Neural progenitor cell (in vitro differentiated cells): ENCODE results near the gene TPT1. TPM values are rescaled to one million over a fixed set of nuclear protein-coding genes. Genes with fewer than 3 reads are reported as not detected.

Experiments
- DNase-seq: peaks from one replicate; pipeline ENCODE4 v3.0.0-alpha.2; 2016; ENCODE audit warnings: low spot score
- H2AFZ ChIP-seq: fragments of 200-600 bp; sonication (generic); replicated peaks from 2 replicates; pipeline ENCODE4 v1.6.1; 2016; ENCODE audit warnings: antibody characterized with exemption
- H3F3A ChIP-seq: fragments of 200-600 bp; sonication (generic); 2 replicates; pipeline ENCODE4 v1.6.1; 2016; ENCODE audit warnings: antibody characterized with exemption, low read depth
- H3K27ac ChIP-seq: fragments of 200-600 bp; sonication (generic); 2 replicates; pipeline ENCODE4 v1.5.1; 2016; ENCODE audit warnings: mild to moderate bottlenecking
- H3K27me3 ChIP-seq: fragments of 200-600 bp; sonication (generic); 2 replicates; pipeline ENCODE4 v1.6.1; 2016; ENCODE audit warnings: mild to moderate bottlenecking, moderate library complexity
- H3K36me3 ChIP-seq: fragments of 200-600 bp; sonication (generic); 2 replicates; pipeline ENCODE4 v1.5.1; 2016
- H3K4me1 ChIP-seq: fragments of 200-600 bp; sonication (generic); 2 replicates; pipeline ENCODE4 v1.6.1; 2016; ENCODE audit warnings: mixed run types
- H3K4me2 ChIP-seq: fragments of 200-600 bp; sonication (generic); 2 replicates; pipeline ENCODE4 v1.6.1; 2016
- H3K4me3 ChIP-seq: fragments of 200-600 bp; sonication (generic); 2 replicates; pipeline ENCODE4 v1.5.1; 2016
- H3K79me2 ChIP-seq: fragments of 200-600 bp; sonication (generic); 2 replicates; pipeline ENCODE4 v1.6.1; 2016; ENCODE audit warnings: low read depth
- H3K9ac ChIP-seq: fragments of 200-600 bp; sonication (generic); 2 replicates; pipeline ENCODE4 v1.6.1; 2016
- H3K9me3 ChIP-seq: fragments of 200-600 bp; sonication (generic); 2 replicates; pipeline ENCODE4 v1.5.1; 2016; ENCODE audit warnings: low read depth
- H4K20me1 ChIP-seq: fragments of 200-600 bp; sonication (generic); 2 replicates; pipeline ENCODE4 v1.6.1; 2016; ENCODE audit warnings: low read depth
- H3K27ac Mint-ChIP-seq: 3 replicates; pipeline ENCODE4 v1.8.0; 2021; ENCODE audit warnings: mixed read lengths
- H3K27me3 Mint-ChIP-seq: 2 replicates; pipeline ENCODE4 v1.8.0; 2022; ENCODE audit warnings: low read depth, mild to moderate bottlenecking, inconsistent platforms, moderate library complexity, mixed read lengths; ENCODE audit not compliant: insufficient read depth
- H3K36me3 Mint-ChIP-seq: 3 replicates; pipeline ENCODE4 v1.8.0; 2021; ENCODE audit warnings: mixed read lengths
- H3K4me1 Mint-ChIP-seq: 3 replicates; pipeline ENCODE4 v1.8.0; 2021; ENCODE audit warnings: mixed read lengths
- H3K4me3 Mint-ChIP-seq: 3 replicates; pipeline ENCODE4 v1.8.0; 2021; ENCODE audit warnings: mild to moderate bottlenecking, moderate library complexity, mixed read lengths
- H3K9me3 Mint-ChIP-seq: 3 replicates; pipeline ENCODE4 v1.8.0; 2020; ENCODE audit warnings: mixed read lengths
- EZH2 ChIP-seq: fragments of 200-600 bp; sonication (generic); IDR thresholded peaks from 2 replicates; pipeline ENCODE4 v1.6.1; 2017; ENCODE audit warnings: antibody characterized with exemption, mild to moderate bottlenecking, moderate library complexity
- EZH2phosphoT487 ChIP-seq: fragments of 200-600 bp; sonication (generic); IDR thresholded peaks from 2 replicates; pipeline ENCODE4 v1.6.1; 2017; ENCODE audit warnings: antibody characterized with exemption
- total RNA-seq: library from RNA; depleted of rRNA; stranded (reverse); fragments of >200 nt; gene quantifications from 2 replicates; pipeline ENCODE4 v1.2.3, GENCODE V29; 2015; ENCODE audit warnings: low replicate concordance
- TF ChIP-seq, protein P1 (sequence below): fragments of 200-600 bp; sonication (generic); IDR thresholded peaks from 2 replicates; pipeline ENCODE4 v1.5.1; 2017; ENCODE audit warnings: antibody characterized with exemption, mild to moderate bottlenecking

Gene TPT1
- total RNA-seq, 1 donor from 2014 or later, result 4,951 TPM

DNA sequence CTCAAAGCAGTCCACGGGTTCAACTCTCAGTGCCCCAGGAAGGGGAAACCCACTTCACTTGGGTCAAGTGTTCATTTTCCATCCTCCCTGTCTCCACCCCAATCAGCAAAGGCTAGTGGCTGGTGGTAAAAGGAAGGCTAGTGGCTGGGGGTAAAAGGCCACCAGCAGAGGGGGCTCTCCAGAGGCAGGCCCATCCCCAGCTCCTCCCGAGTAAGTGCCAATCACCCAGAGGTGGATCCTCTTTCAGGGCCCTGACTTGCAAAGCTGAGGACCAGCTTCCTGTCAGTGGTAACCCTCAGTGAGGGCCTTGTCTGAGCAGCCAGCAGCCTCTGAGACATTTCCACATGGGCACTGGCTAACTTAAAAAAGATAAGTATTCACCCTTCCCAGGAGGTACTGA lies 22.0 kb upstream of the TPT1 start:
- Histone ChIP-seq H3K36me3 (no peaks in the 10 kb centered on the region), H3K79me2 (no peaks in the 10 kb centered on the region), H3K4me2 (no peak overlapping the region), H3K9me3 (no peaks in the 10 kb centered on the region), H4K20me1 (no peaks in the 10 kb centered on the region), H3K27me3 (no peaks in the 10 kb centered on the region), H3K4me3 (no peak overlapping the region), H2AFZ (no peak overlapping the region), H3K27ac (no peak overlapping the region), H3F3A (no peaks in the 10 kb centered on the region), H3K9ac (no peak overlapping the region), H3K4me1 (no peaks in the 10 kb centered on the region)
- Mint-ChIP-seq H3K4me3 (no peak overlapping the region), H3K27me3 (peaks cover 4% of the 10 kb centered on the region), H3K27ac (no peak overlapping the region), H3K9me3 (peaks cover 11% of the 10 kb centered on the region), H3K36me3 (peaks cover 44% of the 10 kb centered on the region), H3K4me1 (no peaks in the 10 kb centered on the region)
- no peak for TF ChIP-seq EZH2phosphoT487
- no peak for TF ChIP-seq EZH2
- TF ChIP-seq, protein P1, sequence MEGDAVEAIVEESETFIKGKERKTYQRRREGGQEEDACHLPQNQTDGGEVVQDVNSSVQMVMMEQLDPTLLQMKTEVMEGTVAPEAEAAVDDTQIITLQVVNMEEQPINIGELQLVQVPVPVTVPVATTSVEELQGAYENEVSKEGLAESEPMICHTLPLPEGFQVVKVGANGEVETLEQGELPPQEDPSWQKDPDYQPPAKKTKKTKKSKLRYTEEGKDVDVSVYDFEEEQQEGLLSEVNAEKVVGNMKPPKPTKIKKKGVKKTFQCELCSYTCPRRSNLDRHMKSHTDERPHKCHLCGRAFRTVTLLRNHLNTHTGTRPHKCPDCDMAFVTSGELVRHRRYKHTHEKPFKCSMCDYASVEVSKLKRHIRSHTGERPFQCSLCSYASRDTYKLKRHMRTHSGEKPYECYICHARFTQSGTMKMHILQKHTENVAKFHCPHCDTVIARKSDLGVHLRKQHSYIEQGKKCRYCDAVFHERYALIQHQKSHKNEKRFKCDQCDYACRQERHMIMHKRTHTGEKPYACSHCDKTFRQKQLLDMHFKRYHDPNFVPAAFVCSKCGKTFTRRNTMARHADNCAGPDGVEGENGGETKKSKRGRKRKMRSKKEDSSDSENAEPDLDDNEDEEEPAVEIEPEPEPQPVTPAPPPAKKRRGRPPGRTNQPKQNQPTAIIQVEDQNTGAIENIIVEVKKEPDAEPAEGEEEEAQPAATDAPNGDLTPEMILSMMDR, result peak; percentile 36
- peak; percentile 24 for DNase-seq

DNA sequence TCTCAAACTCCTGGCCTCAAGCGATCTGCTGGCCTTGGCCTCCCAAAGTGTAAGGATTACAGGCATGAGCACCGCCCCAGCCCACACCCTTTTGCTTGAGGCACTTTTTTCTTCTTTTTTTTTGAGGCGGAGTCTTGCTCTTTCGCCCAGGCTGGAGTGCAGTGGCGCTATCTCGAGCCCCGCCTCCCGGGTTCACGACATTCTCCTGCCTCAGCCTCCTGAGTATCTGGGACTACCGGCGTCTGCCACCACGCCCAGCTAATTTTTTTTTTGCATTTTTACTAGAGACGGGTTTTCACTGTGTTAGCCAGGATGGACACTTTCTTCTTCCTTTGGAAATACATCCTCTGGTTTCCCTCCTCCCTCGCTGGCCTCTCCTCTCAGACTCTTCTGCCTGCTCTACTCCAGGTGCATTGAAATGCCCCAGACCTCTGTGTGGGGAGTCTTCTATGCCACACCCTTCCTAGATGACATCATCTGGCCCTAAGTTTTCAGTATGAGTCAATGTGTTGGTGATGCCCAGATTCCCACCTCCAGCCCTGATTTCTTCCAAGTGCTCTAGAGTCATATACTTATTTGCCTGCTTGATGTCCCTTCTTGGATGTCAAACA lies 20.7 kb upstream of the TPT1 start:
- H2AFZ ChIP-seq, result no peak overlapping the region
- no peaks in the 10 kb centered on the region for H3K9me3 ChIP-seq
- H3K79me2 ChIP-seq, result no peaks in the 10 kb centered on the region
- Mint-ChIP-seq H3K27me3 (peaks cover 4% of the 10 kb centered on the region), H3K4me1 (no peaks in the 10 kb centered on the region), H3K27ac (no peak overlapping the region), H3K4me3 (no peak overlapping the region), H3K36me3 (peaks cover 49% of the 10 kb centered on the region), H3K9me3 (peaks cover 11% of the 10 kb centered on the region)
- H3K36me3 ChIP-seq, result no peaks in the 10 kb centered on the region
- H3F3A ChIP-seq, result no peaks in the 10 kb centered on the region
- no peak overlapping the region for H3K9ac ChIP-seq
- TF ChIP-seq EZH2 (no peak), EZH2phosphoT487 (no peak)
- TF ChIP-seq, protein P1, result no peak
- no peaks in the 10 kb centered on the region for H4K20me1 ChIP-seq
- H3K4me2 ChIP-seq, result no peak overlapping the region
- DNase-seq, result no peak
- H3K4me3 ChIP-seq, result no peak overlapping the region
- no peaks in the 10 kb centered on the region for H3K4me1 ChIP-seq
- H3K27me3 ChIP-seq, result no peaks in the 10 kb centered on the region
- no peak overlapping the region for H3K27ac ChIP-seq

DNA sequence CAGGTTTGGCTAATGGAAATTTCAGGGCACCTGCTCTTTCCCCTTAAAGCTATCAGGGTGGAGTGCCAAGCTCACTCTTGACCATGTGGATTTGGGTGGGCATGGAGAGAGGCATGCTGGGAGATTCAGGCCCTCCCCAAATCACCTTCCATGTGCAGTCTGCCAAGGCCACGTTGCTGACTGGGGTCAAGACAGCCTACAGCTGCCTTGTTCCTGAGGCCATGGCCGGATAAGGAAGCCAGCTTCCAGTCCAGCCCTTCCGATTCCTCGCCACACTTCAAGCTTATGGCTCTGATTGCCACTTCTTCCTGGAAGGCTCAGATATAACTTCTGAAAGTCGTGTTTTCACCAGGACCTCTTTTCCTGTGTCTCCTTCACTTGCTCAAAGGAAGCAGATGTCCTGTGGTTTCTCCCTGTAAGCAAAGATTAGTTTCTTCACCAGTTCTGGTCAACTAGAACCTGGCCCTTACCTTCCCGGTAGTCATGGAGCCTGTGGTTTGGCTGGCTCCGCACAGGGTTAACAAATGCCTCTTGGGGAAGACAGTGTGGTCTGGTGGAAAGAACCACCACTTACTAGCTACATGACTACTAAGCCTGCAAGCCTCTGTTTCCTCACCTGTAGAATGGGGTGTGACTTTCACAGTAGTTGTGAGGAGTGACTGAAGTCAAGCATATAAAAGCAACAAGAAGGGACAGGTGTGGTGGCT lies 16.1 kb upstream of the TPT1 start:
- H3K36me3 Mint-ChIP-seq, result peaks cover 36% of the 10 kb centered on the region
- peaks cover 2% of the 10 kb centered on the region for H3K27me3 Mint-ChIP-seq
- Histone ChIP-seq H3K9me3 (no peaks in the 10 kb centered on the region), H3K4me3 (no peak overlapping the region), H2AFZ (no peak overlapping the region), H3K9ac (no peak overlapping the region), H3K27me3 (no peaks in the 10 kb centered on the region), H3K4me2 (no peak overlapping the region), H3K27ac (no peak overlapping the region), H3F3A (no peaks in the 10 kb centered on the region), H4K20me1 (no peaks in the 10 kb centered on the region), H3K4me1 (no peaks in the 10 kb centered on the region), H3K36me3 (no peaks in the 10 kb centered on the region), H3K79me2 (no peaks in the 10 kb centered on the region)
- no peak overlapping the region for H3K4me3 Mint-ChIP-seq
- DNase-seq, result no peak
- no peak for TF ChIP-seq EZH2
- TF ChIP-seq EZH2phosphoT487, result no peak
- TF ChIP-seq, protein P1, result no peak
- H3K9me3 Mint-ChIP-seq, result peaks cover 3% of the 10 kb centered on the region
- no peak overlapping the region for H3K27ac Mint-ChIP-seq
- no peaks in the 10 kb centered on the region for H3K4me1 Mint-ChIP-seq
